Osteocyte (in vitro differentiated cells): Measurements from ENCODE around the gene PGM2L1. TPM values are rescaled to one million over a fixed set of nuclear protein-coding genes. Genes with fewer than 3 reads are reported as not detected.
"Not testable (repeated sequence)": the region's sequence is repeated elsewhere in the genome, so short reads cannot be mapped to it uniquely, and the experiment has no call there.

Experiments used
- DNase-seq: peaks from one replicate; pipeline ENCODE4 v3.0.0; 2021; ENCODE audit warnings: mixed read lengths; ENCODE audit not compliant: unreplicated experiment; ENCODE audit errors: extremely low spot score
- H3K27ac Mint-ChIP-seq: one replicate; pipeline ENCODE4 v1.8.0; 2021; ENCODE audit warnings: mild to moderate bottlenecking, mixed read lengths; ENCODE audit not compliant: unreplicated experiment
- H3K27me3 Mint-ChIP-seq: one replicate; pipeline ENCODE4 v1.8.0; 2021; ENCODE audit warnings: mixed read lengths; ENCODE audit not compliant: unreplicated experiment
- H3K36me3 Mint-ChIP-seq: one replicate; pipeline ENCODE4 v1.8.0; 2021; ENCODE audit warnings: mixed read lengths; ENCODE audit not compliant: unreplicated experiment
- H3K4me1 Mint-ChIP-seq: one replicate; pipeline ENCODE4 v1.8.0; 2021; ENCODE audit warnings: mixed read lengths; ENCODE audit not compliant: unreplicated experiment
- H3K4me3 Mint-ChIP-seq: one replicate; pipeline ENCODE4 v1.8.0; 2021; ENCODE audit warnings: mild to moderate bottlenecking, moderate library complexity, mixed read lengths; ENCODE audit not compliant: unreplicated experiment
- H3K9me3 Mint-ChIP-seq: one replicate; pipeline ENCODE4 v1.8.0; 2021; ENCODE audit warnings: mixed read lengths; ENCODE audit not compliant: unreplicated experiment
- CTCF ChIP-seq: fragments of 200-600 bp; sonication (generic); IDR thresholded peaks from 2 replicates; pipeline ENCODE4 v1.5.0; 2021; ENCODE audit warnings: antibody characterized with exemption, mild to moderate bottlenecking, moderate library complexity
- total RNA-seq: library from RNA; stranded (reverse); gene quantifications from 2 replicates; pipeline ENCODE4 v1.2.1, GENCODE V29; 2021

Gene PGM2L1
- total RNA-seq, 1 donor from 2014 or later = 22.1 TPM

- Mint-ChIP-seq H3K27ac (peak overlapping the region; percentile 34), H3K36me3 (peaks cover 8% of the 10 kb centered on the region), H3K27me3 (no peaks in the 10 kb centered on the region), H3K4me1 (peaks cover 43% of the 10 kb centered on the region), H3K4me3 (no peak overlapping the region), H3K9me3 (no peaks in the 10 kb centered on the region)
- TF ChIP-seq CTCF = no peak
- DNase-seq = no peak
Measured at GRCh38 chr11:74373382-74373781, 24.9 kb downstream of the PGM2L1 start.

GRCh38 chr11:74371269-74372052 is 26.8 kb downstream of the PGM2L1 start:
- Mint-ChIP-seq H3K27me3 (no peaks in the 10 kb centered on the region), H3K36me3 (peaks cover 8% of the 10 kb centered on the region), H3K4me3 (peak overlapping the region; percentile 46), H3K27ac (peak overlapping the region; percentile 94), H3K9me3 (no peaks in the 10 kb centered on the region), H3K4me1 (peaks cover 43% of the 10 kb centered on the region)
- no peak for TF ChIP-seq CTCF
- no peak for DNase-seq

- DNase-seq = no peak
- peaks cover 8% of the 10 kb centered on the region for H3K36me3 Mint-ChIP-seq
- H3K27me3 Mint-ChIP-seq = no peaks in the 10 kb centered on the region
- no peaks in the 10 kb centered on the region for H3K9me3 Mint-ChIP-seq
- peaks cover 42% of the 10 kb centered on the region for H3K4me1 Mint-ChIP-seq
- TF ChIP-seq CTCF = no peak
- H3K27ac Mint-ChIP-seq = peak overlapping the region; percentile 15
- H3K4me3 Mint-ChIP-seq = no peak overlapping the region
Measured at GRCh38 chr11:74370123-74370522, 28.1 kb downstream of the PGM2L1 start.

GRCh38 chr11:74367881-74368280 is 30.4 kb downstream of the PGM2L1 start:
- peaks cover 6% of the 10 kb centered on the region for H3K36me3 Mint-ChIP-seq
- no peak for DNase-seq
- no peaks in the 10 kb centered on the region for H3K27me3 Mint-ChIP-seq
- no peak overlapping the region for H3K27ac Mint-ChIP-seq
- H3K4me1 Mint-ChIP-seq = peaks cover 28% of the 10 kb centered on the region
- H3K4me3 Mint-ChIP-seq = no peak overlapping the region
- TF ChIP-seq CTCF = no peak
- no peaks in the 10 kb centered on the region for H3K9me3 Mint-ChIP-seq

- no peak overlapping the region for H3K4me3 Mint-ChIP-seq
- peaks cover 19% of the 10 kb centered on the region for H3K36me3 Mint-ChIP-seq
- TF ChIP-seq CTCF = no peak
- no peak overlapping the region for H3K27ac Mint-ChIP-seq
- peaks cover 19% of the 10 kb centered on the region for H3K4me1 Mint-ChIP-seq
- H3K27me3 Mint-ChIP-seq = no peaks in the 10 kb centered on the region
- no peak for DNase-seq
- H3K9me3 Mint-ChIP-seq = peaks cover 4% of the 10 kb centered on the region
Measured at GRCh38 chr11:74366576-74366975, 31.7 kb downstream of the PGM2L1 start.

- not testable (repeated sequence) for H3K27me3 Mint-ChIP-seq, H3K4me3 Mint-ChIP-seq, H3K9me3 Mint-ChIP-seq, H3K27ac Mint-ChIP-seq, DNase-seq
- Mint-ChIP-seq H3K4me1 (peaks cover 11% of the 10 kb centered on the region), H3K36me3 (peaks cover 23% of the 10 kb centered on the region)
Measured at GRCh38 chr11:74365805-74366204, 32.4 kb downstream of the PGM2L1 start.
